ENCODE data around the gene KCND3. TPM values are rescaled to one million over a fixed set of nuclear protein-coding genes. Genes with fewer than 3 reads are reported as not detected.

Gene KCND3
- total RNA-seq, 3 donors from 2014 or later (not counting 1 experiment from before 2014, with no cell fraction given): 0.07 to 0.16 TPM; not detected in 1

- peaks cover 0 to 8% of the 10 kb centered on the region in 2 donors for H3K4me1 Mint-ChIP-seq
- TF ChIP-seq, protein P1, sequence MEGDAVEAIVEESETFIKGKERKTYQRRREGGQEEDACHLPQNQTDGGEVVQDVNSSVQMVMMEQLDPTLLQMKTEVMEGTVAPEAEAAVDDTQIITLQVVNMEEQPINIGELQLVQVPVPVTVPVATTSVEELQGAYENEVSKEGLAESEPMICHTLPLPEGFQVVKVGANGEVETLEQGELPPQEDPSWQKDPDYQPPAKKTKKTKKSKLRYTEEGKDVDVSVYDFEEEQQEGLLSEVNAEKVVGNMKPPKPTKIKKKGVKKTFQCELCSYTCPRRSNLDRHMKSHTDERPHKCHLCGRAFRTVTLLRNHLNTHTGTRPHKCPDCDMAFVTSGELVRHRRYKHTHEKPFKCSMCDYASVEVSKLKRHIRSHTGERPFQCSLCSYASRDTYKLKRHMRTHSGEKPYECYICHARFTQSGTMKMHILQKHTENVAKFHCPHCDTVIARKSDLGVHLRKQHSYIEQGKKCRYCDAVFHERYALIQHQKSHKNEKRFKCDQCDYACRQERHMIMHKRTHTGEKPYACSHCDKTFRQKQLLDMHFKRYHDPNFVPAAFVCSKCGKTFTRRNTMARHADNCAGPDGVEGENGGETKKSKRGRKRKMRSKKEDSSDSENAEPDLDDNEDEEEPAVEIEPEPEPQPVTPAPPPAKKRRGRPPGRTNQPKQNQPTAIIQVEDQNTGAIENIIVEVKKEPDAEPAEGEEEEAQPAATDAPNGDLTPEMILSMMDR (IDR thresholded peaks at IDR 0.05): no peak
- no peak overlapping the region for H3K27ac Mint-ChIP-seq
- ATAC-seq: no peak
- no peaks in the 10 kb centered on the region for H3K9me3 ChIP-seq (ENCODE audit: control insufficient read depth, insufficient read depth, low read length)
- H3K36me3 ChIP-seq (ENCODE audit: control insufficient read depth, insufficient read depth, low read length): peaks cover 79% of the 10 kb centered on the region
- intact Hi-C loops (cut with micrococcal nuclease): no loop called here
- no peak overlapping the region for H3K4me3 Mint-ChIP-seq
- WGBS (ENCODE audit: insufficient coverage): 100% methylated on average over 1 of the region's 2 CpGs
- peaks cover 35% of the 10 kb centered on the region for H3K36me3 Mint-ChIP-seq
- H3K9me3 Mint-ChIP-seq: no peaks in the 10 kb centered on the region
- no peak overlapping the region for H3K27ac ChIP-seq (ENCODE audit: low read length)
- H3K27me3 Mint-ChIP-seq (ENCODE audit: low read depth in 2 of 2): no peaks in the 10 kb centered on the region
- no peaks in the 10 kb centered on the region for H3K27me3 ChIP-seq (ENCODE audit: control insufficient read depth, insufficient read depth, low read length)
- no peaks in the 10 kb centered on the region for H3K4me1 ChIP-seq (ENCODE audit: control insufficient read depth, insufficient read depth, low read length)
- DNase-seq: no peak
- no peak overlapping the region for H3K4me3 ChIP-seq (ENCODE audit: low read length)
Measured at GRCh38 chr1:111762332-111762731, 227.1 kb downstream of the KCND3 start.

- H3K4me1 ChIP-seq (ENCODE audit: control insufficient read depth, insufficient read depth, low read length): peaks cover 4% of the 10 kb centered on the region
- H3K9me3 ChIP-seq (ENCODE audit: control insufficient read depth, insufficient read depth, low read length): no peaks in the 10 kb centered on the region
- DNase-seq (no peak), ATAC-seq (no peak)
- no peaks in the 10 kb centered on the region for H3K9me3 Mint-ChIP-seq
- peaks cover 74% of the 10 kb centered on the region for H3K36me3 ChIP-seq (ENCODE audit: control insufficient read depth, insufficient read depth, low read length)
- 100% methylated on average over 1 of the region's 2 CpGs for WGBS (ENCODE audit: insufficient coverage)
- no peak overlapping the region for H3K27ac ChIP-seq (ENCODE audit: low read length)
- no peak overlapping the region for H3K4me3 ChIP-seq (ENCODE audit: low read length)
- H3K27me3 Mint-ChIP-seq (ENCODE audit: low read depth in 2 of 2): no peaks in the 10 kb centered on the region
- peaks cover 6 to 15% of the 10 kb centered on the region in 2 donors for H3K4me1 Mint-ChIP-seq
- TF ChIP-seq, protein P1 (IDR thresholded peaks at IDR 0.05): no peak
- H3K4me3 Mint-ChIP-seq: no peak overlapping the region
- intact Hi-C loops (cut with micrococcal nuclease): no loop called here
- H3K36me3 Mint-ChIP-seq: peaks cover 29% of the 10 kb centered on the region
- no peak overlapping the region for H3K27ac Mint-ChIP-seq
- no peaks in the 10 kb centered on the region for H3K27me3 ChIP-seq (ENCODE audit: control insufficient read depth, insufficient read depth, low read length)
Measured at GRCh38 chr1:111761717-111762116, 227.8 kb downstream of the KCND3 start.

- intact Hi-C loops (cut with micrococcal nuclease): loop anchor here (10.0 kb wide), 3 partner anchors 284 to 864 kb away; partner anchors contain the start of genes C1orf162 and DENND2D
- ATAC-seq (no peak), DNase-seq (no peak)
- no peaks in the 10 kb centered on the region for H3K9me3 ChIP-seq (ENCODE audit: control insufficient read depth, insufficient read depth, low read length)
- Mint-ChIP-seq H3K4me3 (peak overlapping the region; percentile 32), H3K36me3 (peaks cover 12% of the 10 kb centered on the region), H3K27me3 (ENCODE audit: low read depth in 2 of 2) (no peaks in the 10 kb centered on the region), H3K27ac (peak overlapping the region in 1 of 2 donors; percentile 62), H3K9me3 (no peaks in the 10 kb centered on the region), H3K4me1 (peaks cover 24 to 39% of the 10 kb centered on the region in 2 donors)
- WGBS (ENCODE audit: insufficient coverage): 79% methylated on average over 2 of the region's 2 CpGs
- H3K27ac ChIP-seq (ENCODE audit: low read length): no peak overlapping the region
- peaks cover 15% of the 10 kb centered on the region for H3K4me1 ChIP-seq (ENCODE audit: control insufficient read depth, insufficient read depth, low read length)
- H3K27me3 ChIP-seq (ENCODE audit: control insufficient read depth, insufficient read depth, low read length): no peaks in the 10 kb centered on the region
- no peak overlapping the region for H3K4me3 ChIP-seq (ENCODE audit: low read length)
- TF ChIP-seq, protein P1 (IDR thresholded peaks at IDR 0.05): no peak
- peaks cover 42% of the 10 kb centered on the region for H3K36me3 ChIP-seq (ENCODE audit: control insufficient read depth, insufficient read depth, low read length)
Measured at GRCh38 chr1:111758373-111758772, 231.1 kb downstream of the KCND3 start.

DNA sequence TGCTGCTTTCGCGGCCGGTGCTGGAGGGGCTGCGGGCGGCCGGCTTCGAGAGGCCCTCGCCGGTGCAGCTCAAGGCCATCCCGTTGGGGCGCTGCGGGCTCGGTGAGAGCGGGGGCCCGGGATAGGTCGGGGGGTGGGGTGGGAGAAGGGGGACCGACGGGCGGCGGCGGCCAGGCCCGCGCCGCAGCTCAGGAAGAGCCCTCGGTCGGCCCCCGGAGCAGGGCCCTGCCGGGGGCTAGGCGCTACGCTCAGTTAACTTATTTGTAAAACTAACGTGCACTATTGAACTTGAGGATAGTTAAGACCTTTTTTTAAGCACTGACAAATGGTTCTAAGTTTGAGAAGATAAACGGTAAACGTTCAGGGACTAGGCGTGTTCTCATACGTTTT, 233.3 kb downstream of the KCND3 start:
- no peak for DNase-seq
- Histone ChIP-seq H3K27me3 (ENCODE audit: control insufficient read depth, insufficient read depth, low read length) (no peaks in the 10 kb centered on the region), H3K27ac (ENCODE audit: low read length) (peak overlapping the region; percentile 88), H3K9me3 (ENCODE audit: control insufficient read depth, insufficient read depth, low read length) (no peaks in the 10 kb centered on the region), H3K4me3 (ENCODE audit: low read length) (peak overlapping the region; percentile 73), H3K36me3 (ENCODE audit: control insufficient read depth, insufficient read depth, low read length) (peaks cover 22% of the 10 kb centered on the region), H3K4me1 (ENCODE audit: control insufficient read depth, insufficient read depth, low read length) (peaks cover 15% of the 10 kb centered on the region)
- Mint-ChIP-seq H3K4me1 (peaks cover 24 to 39% of the 10 kb centered on the region in 2 donors), H3K27me3 (ENCODE audit: low read depth in 2 of 2) (no peaks in the 10 kb centered on the region), H3K27ac (peak overlapping the region; percentile 89 to 92), H3K9me3 (no peaks in the 10 kb centered on the region), H3K36me3 (no peaks in the 10 kb centered on the region), H3K4me3 (peak overlapping the region; percentile 91)
- intact Hi-C loops (cut with micrococcal nuclease): loop anchor here (10.0 kb wide), 3 partner anchors 281 to 861 kb away; partner anchors contain the start of genes C1orf162 and DENND2D
- WGBS (ENCODE audit: insufficient coverage): under 1% methylated on average over 35 of the region's 35 CpGs
- TF ChIP-seq, protein P1 (IDR thresholded peaks at IDR 0.05): no peak
- peak; percentile 1 to 12 (median 9) for ATAC-seq

Data from natural killer cell (primary cell).